Limb (tissue), 2 donors: ENCODE data around the gene RNF220.
"Not testable (repeated sequence)": the region's sequence is repeated elsewhere in the genome, so short reads cannot be mapped to it uniquely, and the experiment has no call there.

Experiments
- DNase-seq, 2 donors: peaks; one replicate each; pipeline ENCODE4 v3.0.0-alpha.2; 2016; ENCODE audit errors: extremely low spot score in 2 of 2

Gene RNF220

GRCh38 chr1:44546403-44547053, 141.5 kb downstream of the RNF220 start:
- no peak for DNase-seq

GRCh38 chr1:44547361-44547760, 142.3 kb downstream of the RNF220 start:
- no peak for DNase-seq

GRCh38 chr1:44547837-44548236, 142.8 kb downstream of the RNF220 start:
- no peak for DNase-seq

DNA sequence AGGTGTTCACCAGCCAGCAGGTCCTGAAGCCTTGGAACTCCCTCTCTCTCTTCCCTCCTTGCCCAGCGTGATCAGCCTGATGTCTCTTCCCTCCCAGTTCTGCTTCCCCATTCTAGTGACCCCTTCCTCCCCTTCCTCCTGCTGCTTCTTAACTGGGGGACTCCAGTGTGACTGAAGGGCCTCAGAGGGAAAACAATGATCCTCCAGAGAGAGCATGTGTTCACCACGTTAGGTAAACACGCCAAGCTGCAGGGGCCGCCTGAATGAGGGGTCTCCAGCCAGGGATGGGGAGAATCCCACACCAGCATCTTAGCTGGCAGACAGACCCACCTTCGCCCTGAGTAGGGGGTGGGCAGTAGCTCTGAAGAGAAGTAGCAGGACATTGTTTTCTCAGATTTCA, 144.5 kb downstream of the RNF220 start:
- no peak for DNase-seq

- no peak for DNase-seq
Observed at GRCh38 chr1:44553127-44553758, 148.2 kb downstream of the RNF220 start.

GRCh38 chr1:44553771-44554170, 148.7 kb downstream of the RNF220 start:
- no peak for DNase-seq

DNA sequence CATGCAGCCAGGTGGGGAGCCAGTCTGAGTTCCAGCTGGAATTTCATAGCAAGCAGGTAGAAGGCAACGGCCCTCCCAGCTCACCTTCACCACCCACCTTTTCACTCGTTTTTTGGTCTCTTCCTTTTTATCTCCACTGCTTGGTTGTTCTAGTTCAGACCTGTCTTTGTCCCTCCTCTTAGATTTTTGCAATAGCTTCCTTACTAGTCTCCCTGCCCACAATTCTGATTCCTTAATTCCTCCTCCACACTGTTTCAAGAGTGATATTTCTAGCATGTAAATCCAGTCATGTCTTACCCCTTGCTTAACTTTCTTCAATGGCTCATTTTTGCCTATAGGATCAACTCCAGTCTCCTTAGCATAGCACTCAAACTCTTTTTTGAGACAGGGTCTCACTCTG, 149.7 kb downstream of the RNF220 start:
- DNase-seq = no peak

DNA sequence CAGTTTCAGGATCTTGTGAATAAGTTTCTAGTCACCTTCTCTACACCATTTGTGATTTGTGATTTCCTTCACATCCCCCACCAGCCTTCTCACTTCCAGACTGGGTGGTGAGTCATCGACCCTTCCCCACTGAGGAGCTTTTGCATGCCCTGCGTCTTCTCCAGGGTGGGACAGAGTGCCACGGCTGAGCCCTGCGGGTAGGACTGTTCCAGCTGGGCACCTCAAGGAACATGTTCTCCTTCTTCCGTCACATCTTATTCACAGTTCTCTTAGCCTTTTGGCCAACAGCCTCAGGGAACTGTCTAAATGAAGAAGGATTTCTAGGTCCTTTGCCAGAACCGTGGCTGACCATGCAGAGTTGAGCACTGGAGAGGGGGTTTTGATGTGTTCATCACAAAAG, 152.7 kb downstream of the RNF220 start:
- no peak for DNase-seq

GRCh38 chr1:44558883-44559282, 153.8 kb downstream of the RNF220 start:
- no peak for DNase-seq

- DNase-seq = peak in 1 of 2 donors; percentile 38
Observed at GRCh38 chr1:44559330-44559729, 154.3 kb downstream of the RNF220 start.

- no peak for DNase-seq
Observed at GRCh38 chr1:44559913-44560312, 154.9 kb downstream of the RNF220 start.

- DNase-seq = not testable (repeated sequence)
Observed at GRCh38 chr1:44560696-44561095, 155.6 kb downstream of the RNF220 start.

DNA sequence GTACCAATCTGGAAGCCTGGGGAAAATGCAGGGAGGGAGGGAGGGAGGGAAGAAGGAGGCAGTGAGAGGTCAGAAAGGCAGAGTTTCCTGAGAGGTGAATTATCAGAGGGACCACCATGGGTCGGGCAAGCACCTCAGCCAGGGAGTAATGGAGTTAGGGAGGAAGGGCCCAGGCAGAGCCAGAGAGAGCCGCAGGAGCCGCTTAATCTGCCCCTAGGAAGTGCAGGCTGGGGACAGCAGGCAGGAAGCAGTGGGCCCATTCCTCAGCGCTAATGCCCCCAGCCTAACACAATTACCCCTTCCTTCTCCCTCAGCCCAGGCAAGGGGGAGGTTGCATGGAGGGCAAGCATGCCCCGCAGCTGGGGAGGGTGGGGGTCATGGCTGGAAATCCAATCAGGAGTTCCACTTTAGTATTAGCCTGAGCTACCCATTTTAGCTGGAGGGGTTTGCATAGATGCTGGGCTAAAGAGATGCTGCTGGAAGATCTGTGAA, 160.2 kb downstream of the RNF220 start:
- no peak for DNase-seq

DNA sequence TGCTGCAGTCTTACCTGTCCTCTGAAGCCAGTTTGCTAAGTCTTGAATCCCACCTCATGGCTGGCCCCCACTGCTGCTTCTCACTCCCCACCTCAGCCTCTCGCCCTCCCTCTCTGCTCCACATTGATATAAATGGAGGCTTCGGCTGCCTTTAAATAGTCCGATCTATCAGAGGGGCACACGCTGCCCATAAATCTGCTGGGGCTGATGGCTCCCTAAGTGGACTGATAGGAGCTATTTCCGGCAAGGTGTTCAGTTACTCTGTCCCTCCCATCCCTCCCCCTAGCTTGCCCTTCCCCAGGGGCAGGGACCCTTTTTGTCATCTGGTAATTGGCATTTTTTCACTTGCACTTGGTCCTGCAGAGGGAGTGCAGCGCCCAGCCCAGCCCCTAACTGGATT, 160.8 kb downstream of the RNF220 start:
- no peak for DNase-seq

GRCh38 chr1:44566281-44567046, 161.4 kb downstream of the RNF220 start:
- DNase-seq = no peak

GRCh38 chr1:44568128-44568900, 163.3 kb downstream of the RNF220 start:
- no peak for DNase-seq

DNA sequence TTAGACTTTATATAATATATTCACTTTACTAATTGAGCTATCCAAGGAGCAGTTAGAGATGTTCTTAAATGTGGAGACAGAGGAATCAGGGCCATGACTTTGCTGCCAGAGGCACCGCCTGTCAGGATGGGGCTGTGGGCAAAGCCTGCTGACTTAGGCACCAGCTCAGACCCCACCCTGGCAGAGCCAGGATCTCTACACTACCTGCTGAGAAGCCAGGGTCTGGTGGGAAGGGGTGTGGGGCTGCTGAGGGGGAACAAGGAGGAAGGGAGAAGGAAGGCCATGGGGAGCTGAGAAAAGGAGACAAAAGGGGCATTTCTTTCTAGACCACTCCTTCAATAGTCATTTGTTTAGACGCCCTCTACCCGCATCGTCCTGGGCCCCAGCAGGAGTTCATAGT, 164.4 kb downstream of the RNF220 start:
- DNase-seq = no peak

DNA sequence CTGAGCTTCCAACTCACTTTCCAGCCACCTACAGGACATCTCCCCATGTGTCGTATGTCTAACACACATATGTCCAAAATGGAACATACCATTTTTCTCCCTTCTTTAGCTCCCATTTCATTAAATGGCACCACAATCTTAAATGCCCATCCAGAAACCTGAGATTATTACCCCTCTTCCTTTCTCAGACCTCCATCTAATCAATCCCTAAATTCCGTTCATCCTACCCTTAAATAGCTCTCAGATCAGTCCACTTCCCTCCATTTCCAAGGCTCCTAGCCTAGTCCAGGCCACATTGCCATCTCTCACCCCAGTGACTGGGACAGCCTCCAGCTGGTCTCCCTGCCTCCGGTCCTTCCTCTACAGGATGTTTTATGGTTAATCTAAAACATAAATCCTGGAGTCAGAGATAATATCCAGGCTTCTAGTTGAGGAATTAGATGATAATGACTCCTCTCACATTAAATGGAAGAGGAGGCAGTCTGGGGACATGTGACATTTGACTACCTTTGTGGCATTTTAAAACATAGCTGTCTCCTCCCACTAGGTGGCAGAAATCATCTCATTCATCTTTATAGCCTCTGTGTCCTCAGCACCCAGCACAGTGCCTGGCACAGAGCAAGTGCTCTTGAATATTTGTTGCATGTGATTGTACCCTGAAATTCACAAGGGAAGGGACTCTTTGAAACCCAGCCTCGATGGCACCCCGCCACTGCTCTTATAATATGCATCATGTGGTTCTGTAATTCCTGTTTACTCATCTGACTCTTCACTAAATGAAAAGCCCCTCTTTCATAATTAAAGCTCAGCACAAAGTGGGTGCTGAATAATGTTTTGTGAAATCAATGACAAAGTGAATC, 166.9 kb downstream of the RNF220 start:
- no peak for DNase-seq

DNA sequence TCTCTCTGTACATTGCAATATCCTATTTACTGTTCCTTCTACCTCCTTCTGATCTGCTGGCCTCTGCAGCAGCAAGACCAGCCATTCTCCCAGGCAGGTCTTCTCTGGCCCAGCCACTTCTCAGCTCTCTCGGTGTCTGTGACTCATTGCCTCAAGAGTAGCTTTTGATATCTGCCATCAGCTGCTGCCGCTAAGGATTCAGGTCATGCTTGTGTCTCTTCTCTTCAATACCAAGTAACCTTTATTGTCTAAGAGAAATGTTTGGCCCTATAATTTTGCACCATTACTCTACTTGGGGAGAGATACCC, 167.5 kb downstream of the RNF220 start:
- no peak for DNase-seq

- no peak for DNase-seq
Observed at GRCh38 chr1:44575396-44575795, 170.3 kb downstream of the RNF220 start.
